ENCODE data around the gene OAS2.

Gene OAS2

GRCh38 chr12:112939761-112940381, 38.4 kb upstream of the OAS2 start:
- H3K9me3 ChIP-seq (ENCODE audit: control insufficient read depth in 1 of 2, low read length in 2 of 2), result no peaks in the 10 kb centered on the region
- H3K27ac ChIP-seq (ENCODE audit: low read length), result no peak overlapping the region
- H3K4me1 ChIP-seq (ENCODE audit: control insufficient read depth in 1 of 2, insufficient read depth in 2 of 2, low read length in 2 of 2), result peaks cover 4 to 10% of the 10 kb centered on the region in 2 donors
- peak overlapping the region in 1 of 2 donors; percentile 27 for H3K4me3 ChIP-seq (ENCODE audit: low read depth in 1 of 2, low read length in 2 of 2)
- H3K36me3 ChIP-seq (ENCODE audit: control insufficient read depth in 1 of 2, insufficient read depth in 2 of 2, low read length in 2 of 2), result peaks cover 3 to 7% of the 10 kb centered on the region in 2 donors
- no peaks in the 10 kb centered on the region for H3K27me3 ChIP-seq (ENCODE audit: low read depth, low read length)

- H3K9me3 ChIP-seq (ENCODE audit: control insufficient read depth in 1 of 2, low read length in 2 of 2), result no peaks in the 10 kb centered on the region
- no peak overlapping the region for H3K27ac ChIP-seq (ENCODE audit: low read length)
- no peak overlapping the region for H3K4me3 ChIP-seq (ENCODE audit: low read depth in 1 of 2, low read length in 2 of 2)
- peaks cover 4 to 10% of the 10 kb centered on the region in 2 donors for H3K4me1 ChIP-seq (ENCODE audit: control insufficient read depth in 1 of 2, insufficient read depth in 2 of 2, low read length in 2 of 2)
- peaks cover 3 to 8% of the 10 kb centered on the region in 2 donors for H3K36me3 ChIP-seq (ENCODE audit: control insufficient read depth in 1 of 2, insufficient read depth in 2 of 2, low read length in 2 of 2)
- H3K27me3 ChIP-seq (ENCODE audit: low read depth, low read length), result no peaks in the 10 kb centered on the region
These were observed 36.6 kb upstream of the OAS2 start for GRCh38 chr12:112941528-112942335.

- H3K27ac ChIP-seq (ENCODE audit: low read length), result no peak overlapping the region
- peaks cover 4 to 10% of the 10 kb centered on the region in 2 donors for H3K4me1 ChIP-seq (ENCODE audit: control insufficient read depth in 1 of 2, insufficient read depth in 2 of 2, low read length in 2 of 2)
- H3K4me3 ChIP-seq (ENCODE audit: low read depth in 1 of 2, low read length in 2 of 2), result no peak overlapping the region
- no peaks in the 10 kb centered on the region for H3K9me3 ChIP-seq (ENCODE audit: control insufficient read depth in 1 of 2, low read length in 2 of 2)
- peaks cover 3 to 14% of the 10 kb centered on the region in 2 donors for H3K36me3 ChIP-seq (ENCODE audit: control insufficient read depth in 1 of 2, insufficient read depth in 2 of 2, low read length in 2 of 2)
- H3K27me3 ChIP-seq (ENCODE audit: low read depth, low read length), result no peaks in the 10 kb centered on the region
These were observed 35.7 kb upstream of the OAS2 start for GRCh38 chr12:112942572-112942971.

- H3K9me3 ChIP-seq (ENCODE audit: control insufficient read depth in 1 of 2, low read length in 2 of 2), result no peaks in the 10 kb centered on the region
- no peak overlapping the region for H3K27ac ChIP-seq (ENCODE audit: low read length)
- no peaks in the 10 kb centered on the region for H3K27me3 ChIP-seq (ENCODE audit: low read depth, low read length)
- H3K36me3 ChIP-seq (ENCODE audit: control insufficient read depth in 1 of 2, insufficient read depth in 2 of 2, low read length in 2 of 2), result peaks cover 3 to 14% of the 10 kb centered on the region in 2 donors
- no peak overlapping the region for H3K4me3 ChIP-seq (ENCODE audit: low read depth in 1 of 2, low read length in 2 of 2)
- peaks cover 0 to 3% of the 10 kb centered on the region in 2 donors for H3K4me1 ChIP-seq (ENCODE audit: control insufficient read depth in 1 of 2, insufficient read depth in 2 of 2, low read length in 2 of 2)
These were observed 34.2 kb upstream of the OAS2 start for GRCh38 chr12:112944024-112944690.

GRCh38 chr12:112945515-112945914, 32.8 kb upstream of the OAS2 start:
- Histone ChIP-seq H3K9me3 (ENCODE audit: control insufficient read depth in 1 of 2, low read length in 2 of 2) (no peaks in the 10 kb centered on the region), H3K4me1 (ENCODE audit: control insufficient read depth in 1 of 2, insufficient read depth in 2 of 2, low read length in 2 of 2) (no peaks in the 10 kb centered on the region), H3K36me3 (ENCODE audit: control insufficient read depth in 1 of 2, insufficient read depth in 2 of 2, low read length in 2 of 2) (peaks cover 3 to 14% of the 10 kb centered on the region in 2 donors), H3K4me3 (ENCODE audit: low read depth in 1 of 2, low read length in 2 of 2) (no peak overlapping the region), H3K27ac (ENCODE audit: low read length) (no peak overlapping the region), H3K27me3 (ENCODE audit: low read depth, low read length) (no peaks in the 10 kb centered on the region)

GRCh38 chr12:112946236-112947000, 31.9 kb upstream of the OAS2 start:
- Histone ChIP-seq H3K27me3 (ENCODE audit: low read depth, low read length) (no peaks in the 10 kb centered on the region), H3K27ac (ENCODE audit: low read length) (no peak overlapping the region), H3K4me3 (ENCODE audit: low read depth in 1 of 2, low read length in 2 of 2) (no peak overlapping the region), H3K4me1 (ENCODE audit: control insufficient read depth in 1 of 2, insufficient read depth in 2 of 2, low read length in 2 of 2) (no peaks in the 10 kb centered on the region), H3K36me3 (ENCODE audit: control insufficient read depth in 1 of 2, insufficient read depth in 2 of 2, low read length in 2 of 2) (peaks cover 10 to 14% of the 10 kb centered on the region in 2 donors), H3K9me3 (ENCODE audit: control insufficient read depth in 1 of 2, low read length in 2 of 2) (peaks cover 0 to under 1% of the 10 kb centered on the region in 2 donors)

- Histone ChIP-seq H3K36me3 (ENCODE audit: control insufficient read depth in 1 of 2, insufficient read depth in 2 of 2, low read length in 2 of 2) (peaks cover 14 to 15% of the 10 kb centered on the region in 2 donors), H3K4me3 (ENCODE audit: low read depth in 1 of 2, low read length in 2 of 2) (no peak overlapping the region)
These were observed 31.0 kb upstream of the OAS2 start for GRCh38 chr12:112947314-112947713.

GRCh38 chr12:112947761-112948160, 30.6 kb upstream of the OAS2 start:
- Histone ChIP-seq H3K9me3 (ENCODE audit: control insufficient read depth in 1 of 2, low read length in 2 of 2) (peaks cover 0 to 4% of the 10 kb centered on the region in 2 donors), H3K36me3 (ENCODE audit: control insufficient read depth in 1 of 2, insufficient read depth in 2 of 2, low read length in 2 of 2) (peaks cover 14 to 15% of the 10 kb centered on the region in 2 donors), H3K27ac (ENCODE audit: low read length) (no peak overlapping the region), H3K4me1 (ENCODE audit: control insufficient read depth in 1 of 2, insufficient read depth in 2 of 2, low read length in 2 of 2) (no peaks in the 10 kb centered on the region), H3K4me3 (ENCODE audit: low read depth in 1 of 2, low read length in 2 of 2) (no peak overlapping the region), H3K27me3 (ENCODE audit: low read depth, low read length) (no peaks in the 10 kb centered on the region)

More at GRCh38 chr12:112947314-112947713, 31.0 kb upstream of the OAS2 start:
- Histone ChIP-seq H3K9me3 (ENCODE audit: control insufficient read depth in 1 of 2, low read length in 2 of 2) (peaks cover 0 to 4% of the 10 kb centered on the region in 2 donors), H3K27me3 (ENCODE audit: low read depth, low read length) (no peaks in the 10 kb centered on the region), H3K27ac (ENCODE audit: low read length) (no peak overlapping the region), H3K4me1 (ENCODE audit: control insufficient read depth in 1 of 2, insufficient read depth in 2 of 2, low read length in 2 of 2) (no peaks in the 10 kb centered on the region)

- no peaks in the 10 kb centered on the region for H3K27me3 ChIP-seq (ENCODE audit: low read depth, low read length)
- no peaks in the 10 kb centered on the region for H3K4me1 ChIP-seq (ENCODE audit: control insufficient read depth in 1 of 2, insufficient read depth in 2 of 2, low read length in 2 of 2)
- peaks cover 0 to 4% of the 10 kb centered on the region in 2 donors for H3K9me3 ChIP-seq (ENCODE audit: control insufficient read depth in 1 of 2, low read length in 2 of 2)
- peaks cover 14 to 15% of the 10 kb centered on the region in 2 donors for H3K36me3 ChIP-seq (ENCODE audit: control insufficient read depth in 1 of 2, insufficient read depth in 2 of 2, low read length in 2 of 2)
- no peak overlapping the region for H3K4me3 ChIP-seq (ENCODE audit: low read depth in 1 of 2, low read length in 2 of 2)
- H3K27ac ChIP-seq (ENCODE audit: low read length), result no peak overlapping the region
These were observed 29.5 kb upstream of the OAS2 start for GRCh38 chr12:112948806-112949205.

- Histone ChIP-seq H3K36me3 (ENCODE audit: control insufficient read depth in 1 of 2, insufficient read depth in 2 of 2, low read length in 2 of 2) (peaks cover 7 to 12% of the 10 kb centered on the region in 2 donors), H3K9me3 (ENCODE audit: control insufficient read depth in 1 of 2, low read length in 2 of 2) (peaks cover 0 to 4% of the 10 kb centered on the region in 2 donors), H3K4me3 (ENCODE audit: low read depth in 1 of 2, low read length in 2 of 2) (no peak overlapping the region), H3K27ac (ENCODE audit: low read length) (no peak overlapping the region), H3K4me1 (ENCODE audit: control insufficient read depth in 1 of 2, insufficient read depth in 2 of 2, low read length in 2 of 2) (no peaks in the 10 kb centered on the region), H3K27me3 (ENCODE audit: low read depth, low read length) (no peaks in the 10 kb centered on the region)
These were observed 27.6 kb upstream of the OAS2 start for GRCh38 chr12:112950701-112951100.

All from muscle layer of duodenum (tissue), 2 donors.